HepG2 (cell line): ENCODE measurements around the gene TTF2. TPM values are rescaled to one million over a fixed set of nuclear protein-coding genes. Genes with fewer than 3 reads are reported as not detected.

Experiments
- ARNT ChIP-seq: fragments of 450-650 bp; IDR thresholded peaks from 2 replicates; pipeline ENCODE4 v1.6.1; 2017
- ARNTL ChIP-seq: sonication (generic); formaldehyde crosslinking; IDR thresholded peaks from 2 replicates; pipeline ENCODE4 v1.4.0; 2020; ENCODE audit warnings: mild to moderate bottlenecking, missing genetic modification reagents
- ATF7-NPFF ChIP-seq: sonication (generic); formaldehyde crosslinking; IDR thresholded peaks from 2 replicates; pipeline ENCODE4 v1.8.1; 2023; ENCODE audit warnings: mild to moderate bottlenecking, low read depth, missing genetic modification reagents, moderate library complexity
- DRAP1 ChIP-seq: IDR thresholded peaks from 2 replicates; pipeline ENCODE4 v1.6.1; 2016; ENCODE audit warnings: missing genetic modification reagents, missing compliant biosample characterization
- ELF3 ChIP-seq: IDR thresholded peaks from 2 replicates; pipeline ENCODE4 v1.6.1; 2016; ENCODE audit warnings: missing genetic modification reagents, missing compliant biosample characterization
- ETS1 ChIP-seq: sonication (generic); formaldehyde crosslinking; IDR thresholded peaks from 2 replicates; pipeline ENCODE4 v1.4.0; 2020; ENCODE audit warnings: missing genetic modification reagents
- FOXC1 ChIP-seq: sonication (generic); formaldehyde crosslinking; IDR thresholded peaks from 2 replicates; pipeline ENCODE4 v1.8.0; 2022; ENCODE audit warnings: mild to moderate bottlenecking, missing genetic modification reagents, borderline replicate concordance
- HDAC1 ChIP-seq: sonication (generic); formaldehyde crosslinking; IDR thresholded peaks from 2 replicates; pipeline ENCODE4 v1.5.1; 2020; ENCODE audit warnings: mild to moderate bottlenecking, missing genetic modification reagents
- HDAC6 ChIP-seq: fragments of 200-600 bp; sonication (generic); IDR thresholded peaks from 2 replicates; pipeline ENCODE4 v1.7.0; 2017; ENCODE audit warnings: mild to moderate bottlenecking, antibody characterized with exemption, low read length, low read depth
- NFE2 ChIP-seq: sonication (generic); formaldehyde crosslinking; IDR thresholded peaks from 2 replicates; pipeline ENCODE4 v1.4.0; 2020; ENCODE audit warnings: missing genetic modification reagents
- NFYB ChIP-seq: sonication (generic); formaldehyde crosslinking; IDR thresholded peaks from 2 replicates; pipeline ENCODE4 v1.4.0; 2020; ENCODE audit warnings: missing genetic modification reagents
- PRDM15 ChIP-seq: sonication (generic); formaldehyde crosslinking; IDR thresholded peaks from 2 replicates; pipeline ENCODE4 v1.4.0; 2020; ENCODE audit warnings: missing genetic modification reagents
- REXO4 ChIP-seq: sonication (generic); formaldehyde crosslinking; IDR thresholded peaks from 2 replicates; pipeline ENCODE4 v1.8.0; 2022; ENCODE audit warnings: missing genetic modification reagents, mild to moderate bottlenecking, borderline replicate concordance
- SMAD9 ChIP-seq: sonication (generic); formaldehyde crosslinking; IDR thresholded peaks from 2 replicates; pipeline ENCODE4 v1.5.1; 2020; ENCODE audit warnings: mild to moderate bottlenecking, missing genetic modification reagents
- TFE3 ChIP-seq: IDR thresholded peaks from 2 replicates; pipeline ENCODE4 v1.6.1; 2016
- XRCC5 ChIP-seq: fragments of 200-400 bp; formaldehyde crosslinking; optimal IDR thresholded peaks from 2 replicates; pipeline ENCODE3; 2017; ENCODE audit warnings: mild to moderate bottlenecking, low read length
- ZBTB7B ChIP-seq: sonication (generic); formaldehyde crosslinking; IDR thresholded peaks from 2 replicates; pipeline ENCODE4 v1.4.0; 2020; ENCODE audit warnings: missing genetic modification reagents
- ZFP82 ChIP-seq: sonication (generic); formaldehyde crosslinking; IDR thresholded peaks from 2 replicates; pipeline ENCODE4 v1.5.1; 2020; ENCODE audit warnings: mild to moderate bottlenecking, missing genetic modification reagents, borderline replicate concordance
- ZNF10 ChIP-seq: sonication (generic); formaldehyde crosslinking; IDR thresholded peaks from 2 replicates; pipeline ENCODE4 v1.4.0; 2020; ENCODE audit warnings: mild to moderate bottlenecking, low read depth, missing genetic modification reagents, borderline replicate concordance
- ZNF296 ChIP-seq: sonication (generic); formaldehyde crosslinking; conservative IDR thresholded peaks from 2 replicates; pipeline ENCODE4 v1.5.0; 2020; ENCODE audit warnings: mild to moderate bottlenecking, missing genetic modification reagents
- ZNF574 ChIP-seq: sonication (generic); formaldehyde crosslinking; IDR thresholded peaks from 2 replicates; pipeline ENCODE4 v1.4.0; 2020; ENCODE audit warnings: missing genetic modification reagents
- polyA plus RNA-seq, 8 experiments: library from polyadenylated mRNA; depleted of rRNA in 3 of 8; stranded (reverse) in 7 of 8; unstranded in 1 of 8; fragments of >200 nt; fragmentation: Illumina TruSeq in 4 of 8; extraction: Trizol in 4 of 8; gene quantifications; 2 replicates each; pipeline versions ENCODE4 v1.2.1 to v1.2.3, GENCODE V29; 2011 to 2016; ENCODE audit warnings: low read depth in 4 of 8, missing spikeins in 1 of 8, mixed read lengths in 1 of 8; ENCODE audit not compliant: insufficient read depth in 1 of 8
- total RNA-seq, 5 experiments: library from RNA; depleted of rRNA; stranded (reverse); fragments of >200 nt; fragmentation: Illumina TruSeq; extraction: Trizol; gene quantifications; 2 replicates each; pipeline ENCODE4 v1.2.3, GENCODE V29; 2016; ENCODE audit warnings: low read depth in 1 of 5

TTF2 gene
- total and polyA plus RNA-seq, 2 of the 13 experiments (the other 11 are each of a cell fraction or from before 2014, with no cell fraction given): 12.8 to 48.9 TPM

GRCh38 chr1:117059678-117060440 lies at the start of gene TTF2 (continued):
- TF ChIP-seq ZNF574 (CRISPR knock-in tag): no peak
- peak; percentile 6; the same call in 1 of the 2 replicates for TF ChIP-seq FOXC1
- TF ChIP-seq ARNT: no peak
- peak; percentile 48; the same call in 1 of the 2 replicates for TF ChIP-seq ATF7-NPFF (CRISPR knock-in tag)
- TF ChIP-seq XRCC5: no peak
- TF ChIP-seq ZBTB7B (CRISPR knock-in tag): peak; percentile 51; the same call in 1 of the 2 replicates
- TF ChIP-seq ELF3: no peak
- no peak for TF ChIP-seq ARNTL (CRISPR knock-in tag)
- no peak; the same call in 1 of the 2 replicates for TF ChIP-seq DRAP1 (CRISPR knock-in tag)
- TF ChIP-seq HDAC6: no peak
- TF ChIP-seq TFE3 (CRISPR knock-in tag): no peak
- TF ChIP-seq NFE2 (CRISPR knock-in tag): no peak
- TF ChIP-seq ETS1: no peak
- no peak for TF ChIP-seq ZNF10 (CRISPR knock-in tag)
- peak; percentile 99 for TF ChIP-seq HDAC1
- TF ChIP-seq REXO4 (CRISPR knock-in tag): no peak
- TF ChIP-seq ZNF296: no peak
- peak; percentile 91 for TF ChIP-seq NFYB (CRISPR knock-in tag)
- TF ChIP-seq PRDM15 (CRISPR knock-in tag): no peak
- 0 out of 2 replicates have a peak, but pooled peaks have one; percentile 67 for TF ChIP-seq ZFP82 (CRISPR knock-in tag)
- TF ChIP-seq SMAD9 (CRISPR knock-in tag): no peak
